ENCODE results near the gene DNAJC6. TPM values are rescaled to one million over a fixed set of nuclear protein-coding genes. Genes with fewer than 3 reads are reported as not detected.

Gene DNAJC6
- total and polyA plus RNA-seq, 2 of the 13 experiments (the other 11 are each of a cell fraction or from before 2014, with no cell fraction given): 1.0 to 1.6 TPM

DNA sequence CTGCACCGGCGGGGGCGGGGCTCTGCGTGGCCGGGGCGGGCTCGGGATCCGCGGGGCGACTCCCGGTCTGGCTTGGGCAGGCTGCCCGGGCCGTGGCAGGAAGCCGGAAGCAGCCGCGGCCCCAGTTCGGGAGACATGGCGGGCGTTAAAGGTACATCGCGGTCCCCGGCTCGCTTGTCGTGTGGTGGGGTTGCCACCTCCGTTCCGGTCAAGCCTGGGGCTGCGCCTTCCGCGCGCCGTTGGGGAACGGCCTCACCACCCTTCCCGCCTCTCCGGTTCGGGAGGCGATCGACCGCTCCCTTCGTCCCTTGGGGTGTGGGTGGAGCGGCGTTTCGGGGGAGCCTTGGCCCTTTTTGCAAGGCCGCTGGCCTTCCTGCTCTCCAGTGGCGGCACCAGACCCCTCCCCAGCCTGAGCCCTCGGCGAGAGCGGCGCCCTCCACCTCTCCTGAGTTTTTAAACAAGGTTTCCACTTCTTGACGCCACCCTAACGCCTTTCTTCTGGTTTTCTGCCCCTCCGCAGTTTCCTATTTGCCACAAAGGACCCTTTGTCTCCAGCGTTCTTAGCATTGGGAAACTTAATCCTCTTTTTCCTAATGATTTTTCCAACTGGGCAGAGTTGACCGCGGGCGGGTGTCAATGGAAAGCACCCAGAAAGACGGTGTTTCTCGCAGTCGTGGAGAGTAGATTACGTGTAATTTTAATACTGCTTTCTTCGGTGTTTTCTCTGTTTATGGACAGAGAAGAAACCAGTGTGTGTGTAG, 111.4 kb downstream of the DNAJC6 start, which contains the start of the genes LEPR and LEPROT (continued):
- TF ChIP-seq, protein P1, sequence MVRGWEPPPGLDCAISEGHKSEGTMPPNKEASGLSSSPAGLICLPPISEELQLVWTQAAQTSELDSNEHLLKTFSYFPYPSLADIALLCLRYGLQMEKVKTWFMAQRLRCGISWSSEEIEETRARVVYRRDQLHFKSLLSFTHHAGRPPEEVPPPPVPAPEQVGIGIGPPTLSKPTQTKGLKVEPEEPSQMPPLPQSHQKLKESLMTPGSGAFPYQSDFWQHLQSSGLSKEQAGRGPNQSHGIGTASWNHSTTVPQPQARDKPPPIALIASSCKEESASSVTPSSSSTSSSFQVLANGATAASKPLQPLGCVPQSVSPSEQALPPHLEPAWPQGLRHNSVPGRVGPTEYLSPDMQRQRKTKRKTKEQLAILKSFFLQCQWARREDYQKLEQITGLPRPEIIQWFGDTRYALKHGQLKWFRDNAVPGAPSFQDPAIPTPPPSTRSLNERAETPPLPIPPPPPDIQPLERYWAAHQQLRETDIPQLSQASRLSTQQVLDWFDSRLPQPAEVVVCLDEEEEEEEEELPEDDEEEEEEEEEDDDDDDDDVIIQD (CRISPR knock-in tag; IDR thresholded peaks at IDR 0.05; ENCODE audit: low read depth): no peak
- TF ChIP-seq SCMH1 (CRISPR knock-in tag; IDR thresholded peaks at IDR 0.05; ENCODE audit: borderline replicate concordance) (no peak), CBX1 (IDR thresholded peaks at IDR 0.05; ENCODE audit: low read depth) (peak; percentile 78), KAT2B (IDR thresholded peaks at IDR 0.05; ENCODE audit: borderline replicate concordance, low read depth, low read length) (no peak), ZNF576 (CRISPR knock-in tag; IDR thresholded peaks at IDR 0.05) (no peak), ZNF615 (CRISPR knock-in tag; IDR thresholded peaks at IDR 0.05; ENCODE audit: borderline replicate concordance) (no peak), ZNF292 (CRISPR knock-in tag; IDR thresholded peaks at IDR 0.05; ENCODE audit: borderline replicate concordance, low read depth) (no peak; the same call in 1 of the 2 replicates), GATA4 (IDR thresholded peaks at IDR 0.05; ENCODE audit: borderline replicate concordance, low read depth) (0 out of 2 replicates have a peak, but pooled peaks have one; percentile 39), ZNF431 (CRISPR knock-in tag; IDR thresholded peaks at IDR 0.05; ENCODE audit: borderline replicate concordance, low read depth) (0 out of 2 replicates have a peak, but pooled peaks have one; percentile 69), REST (IDR thresholded peaks at IDR 0.05; ENCODE audit: borderline replicate concordance in 1 of 2, low read depth in 1 of 2, low read length in 2 of 2) (0 out of 4 replicates have a peak, but pooled peaks of 1 of the 2 experiments have one; percentile 14), ZFYVE20 (CRISPR knock-in tag; IDR thresholded peaks at IDR 0.05; ENCODE audit: borderline replicate concordance, low read depth) (0 out of 2 replicates have a peak, but pooled peaks have one; percentile 40), HNRNPH1 (optimal IDR thresholded peaks at IDR 0.05; ENCODE audit: low read depth, low read length) (no peak), ZNF605 (CRISPR knock-in tag; IDR thresholded peaks at IDR 0.05) (no peak), SIN3A (IDR thresholded peaks at IDR 0.05; ENCODE audit: borderline replicate concordance, low read depth, low read length) (0 out of 2 replicates have a peak, but pooled peaks have one; percentile 40), EZH2 (conservative IDR thresholded peaks at IDR 0.05; ENCODE audit: low read depth, low read length) (no peak), ZBTB1 (CRISPR knock-in tag; IDR thresholded peaks at IDR 0.05; ENCODE audit: borderline replicate concordance) (no peak), CREB1 (IDR thresholded peaks at IDR 0.05) (no peak), CREB1 (CRISPR knock-in tag; IDR thresholded peaks at IDR 0.05) (peak; percentile 52; the same call in 1 of the 2 replicates), PHB2 (IDR thresholded peaks at IDR 0.05; ENCODE audit: partially characterized antibody) (no peak)
- TF ChIP-seq, protein P2, sequence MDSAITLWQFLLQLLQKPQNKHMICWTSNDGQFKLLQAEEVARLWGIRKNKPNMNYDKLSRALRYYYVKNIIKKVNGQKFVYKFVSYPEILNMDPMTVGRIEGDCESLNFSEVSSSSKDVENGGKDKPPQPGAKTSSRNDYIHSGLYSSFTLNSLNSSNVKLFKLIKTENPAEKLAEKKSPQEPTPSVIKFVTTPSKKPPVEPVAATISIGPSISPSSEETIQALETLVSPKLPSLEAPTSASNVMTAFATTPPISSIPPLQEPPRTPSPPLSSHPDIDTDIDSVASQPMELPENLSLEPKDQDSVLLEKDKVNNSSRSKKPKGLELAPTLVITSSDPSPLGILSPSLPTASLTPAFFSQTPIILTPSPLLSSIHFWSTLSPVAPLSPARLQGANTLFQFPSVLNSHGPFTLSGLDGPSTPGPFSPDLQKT (CRISPR knock-in tag; IDR thresholded peaks at IDR 0.05; ENCODE audit: borderline replicate concordance): no peak
- TF ChIP-seq, protein P3, sequence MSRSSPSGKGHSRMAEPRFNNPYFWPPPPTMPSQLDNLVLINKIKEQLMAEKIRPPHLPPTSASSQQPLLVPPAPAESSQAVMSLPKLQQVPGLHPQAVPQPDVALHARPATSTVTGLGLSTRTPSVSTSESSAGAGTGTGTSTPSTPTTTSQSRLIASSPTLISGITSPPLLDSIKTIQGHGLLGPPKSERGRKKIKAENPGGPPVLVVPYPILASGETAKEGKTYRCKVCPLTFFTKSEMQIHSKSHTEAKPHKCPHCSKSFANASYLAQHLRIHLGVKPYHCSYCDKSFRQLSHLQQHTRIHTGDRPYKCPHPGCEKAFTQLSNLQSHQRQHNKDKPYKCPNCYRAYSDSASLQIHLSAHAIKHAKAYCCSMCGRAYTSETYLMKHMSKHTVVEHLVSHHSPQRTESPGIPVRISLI (CRISPR knock-in tag; IDR thresholded peaks at IDR 0.05; ENCODE audit: borderline replicate concordance): no peak
